GM18951 (cell line): ENCODE results near the gene ZGLP1.

ENCODE experiments used
- POLR2A ChIP-seq: IDR thresholded peaks from 4 replicates; pipeline ENCODE4 v1.6.1; 2011; ENCODE audit warnings: mild to moderate bottlenecking; ENCODE audit not compliant: insufficient read length, insufficient read depth; ENCODE audit errors: extremely low read depth
- in situ Hi-C: fragments of 300-500 bp; cut with MboI; formaldehyde crosslinking; loops from one replicate; pipeline ENCODE4 v1.12.0; 2022; ENCODE audit warnings: low sequenced_read_pairs, mixed read lengths, inconsistent platforms; ENCODE audit not compliant: unreplicated experiment

Gene ZGLP1

GRCh38 chr19:10320602-10321416 lies 11.2 kb upstream of the ZGLP1 start:
- in situ Hi-C loops = no loop called here

GRCh38 chr19:10318807-10319682 lies 9.4 kb upstream of the ZGLP1 start:
- in situ Hi-C loops = no loop called here
- no peak for TF ChIP-seq POLR2A

More at GRCh38 chr19:10320602-10321416, 11.2 kb upstream of the ZGLP1 start:
- no peak for TF ChIP-seq POLR2A

GRCh38 chr19:10317857-10318462 lies 8.3 kb upstream of the ZGLP1 start:
- TF ChIP-seq POLR2A = no peak
- in situ Hi-C loops = no loop called here

GRCh38 chr19:10317045-10317856 lies 7.6 kb upstream of the ZGLP1 start:
- TF ChIP-seq POLR2A = no peak
- in situ Hi-C loops = no loop called here

GRCh38 chr19:10316229-10317044 lies 6.8 kb upstream of the ZGLP1 start:
- no peak for TF ChIP-seq POLR2A
- in situ Hi-C loops = no loop called here

GRCh38 chr19:10315335-10316214 lies 6.0 kb upstream of the ZGLP1 start, which contains the start of gene FDX2:
FDX2 (minus strand) TSS chr19:10316015; CDS start chr19:10315996, 19 bp downstream.
- TF ChIP-seq POLR2A = peak; percentile 77
- in situ Hi-C loops = no loop called here

GRCh38 chr19:10306327-10306726 lies 3.3 kb downstream of the ZGLP1 start:
- no peak for TF ChIP-seq POLR2A
- in situ Hi-C loops = no loop called here

- in situ Hi-C loops = no loop called here
- no peak for TF ChIP-seq POLR2A
These were observed 4.3 kb downstream of the ZGLP1 start for GRCh38 chr19:10305139-10305806.

GRCh38 chr19:10299545-10300458 lies 9.8 kb downstream of the ZGLP1 start:
- in situ Hi-C loops = no loop called here
- no peak for TF ChIP-seq POLR2A
